HCT116 (cell line): Measurements from ENCODE around the gene COA3. TPM values are rescaled to one million over a fixed set of nuclear protein-coding genes. Genes with fewer than 3 reads are reported as not detected.

Experiments used
- ATAC-seq: fragments of 200-7000 bp; cut with Tn5 transposase; 2 replicates; pipeline ENCODE4 v1.9.1; 2020; ENCODE audit warnings: mild to moderate bottlenecking, moderate library complexity
- BruUV-seq: library from RNA; stranded (reverse); fragments of 400-500 nt; replicated peaks from 2 replicates; lab custom pipeline; 2021; lab: Mats Ljungman, UMichigan
- CTCF ChIA-PET: fragments of 300-600 bp; sonication (Branson Sonifier 250); formaldehyde crosslinking; loops from one replicate; lab custom pipeline; 2021; ENCODE audit warnings: antibody characterized with exemption; lab: Charles Lee
- POLR2A ChIA-PET: fragments of 300-600, 350-600 bp; sonication (Branson Sonifier 250); formaldehyde crosslinking; loops from one replicate; lab custom pipeline; 2021; ENCODE audit warnings: antibody characterized with exemption; lab: Charles Lee
- RAD21 ChIA-PET, 2 experiments: fragments of 300-600 bp; sonication (Branson Sonifier 250); formaldehyde crosslinking; loops; one replicate each; lab custom pipeline; 2023; ENCODE audit warnings: low total read pairs in 2 of 2; ENCODE audit not compliant: uncharacterized antibody in 2 of 2, unreplicated experiment in 2 of 2, low non-redundant PET in 1 of 2; lab: Charles Lee
- DNase-seq: peaks from one replicate; pipeline ENCODE4 v3.0.0-alpha.2; 2010; ENCODE audit warnings: low read depth, low spot score
- H2AFZ ChIP-seq: fragments of 200-600 bp; shearing (Covaris generic), sonication (generic); 2 replicates; pipeline ENCODE4 v1.6.1; 2017; ENCODE audit warnings: low read depth, mixed run types, mixed read lengths, antibody characterized with exemption, low read length; ENCODE audit not compliant: poor library complexity, severe bottlenecking
- H3K27ac ChIP-seq: 2 replicates; pipeline ENCODE4 v1.5.1; 2012; ENCODE audit warnings: low read depth, low read length
- H3K27me3 ChIP-seq: fragments of 200-600 bp; sonication (generic); 2 replicates; pipeline ENCODE4 v1.6.1; 2016; ENCODE audit warnings: mixed run types, low read length, mixed read lengths; ENCODE audit not compliant: insufficient read depth
- H3K36me3 ChIP-seq, 2 experiments: fragments of 200-500 bp in 1 of 2; fragments of 200-600 bp in 1 of 2; sonication (Bioruptor generic) in 1 of 2; sonication (generic) in 1 of 2; 2 replicates each; pipeline versions ENCODE4 v1.5.1 to v1.6.1; 2014 to 2016; ENCODE audit warnings: low read length in 2 of 2, inconsistent platforms in 1 of 2, mixed read lengths in 1 of 2, mixed run types in 1 of 2; ENCODE audit not compliant: insufficient read depth in 2 of 2, control insufficient read depth in 1 of 2
- H3K4me1 ChIP-seq, 2 experiments: fragments of 200-600 bp in 1 of 2; sonication (generic) in 1 of 2; 2 replicates each; pipeline versions ENCODE4 v1.5.1 to v1.6.1; 2012 to 2017; ENCODE audit warnings: low read length in 2 of 2, inconsistent platforms in 1 of 2, mild to moderate bottlenecking in 1 of 2, mixed read lengths in 1 of 2, mixed run types in 1 of 2, moderate library complexity in 1 of 2; ENCODE audit not compliant: insufficient read depth in 2 of 2, control insufficient read depth in 1 of 2
- H3K4me2 ChIP-seq: fragments of 200-600 bp; sonication (generic); 2 replicates; pipeline ENCODE4 v1.6.1; 2017; ENCODE audit warnings: mixed run types, low read length, mixed read lengths
- H3K4me3 ChIP-seq, 2 experiments: fragments of 200-600 bp in 1 of 2; sonication (generic) in 1 of 2; replicated peaks in 1 of 2; 2 replicates each; pipeline ENCODE4 v1.5.1; 2011 to 2016; ENCODE audit warnings: low read length in 2 of 2, control low read depth in 1 of 2, low read depth in 1 of 2, mild to moderate bottlenecking in 1 of 2, mixed read lengths in 1 of 2, mixed run types in 1 of 2
- H3K79me2 ChIP-seq: fragments of 200-600 bp; sonication (generic); 2 replicates; pipeline ENCODE4 v1.6.1; 2017; ENCODE audit warnings: mild to moderate bottlenecking, mixed run types, low read length, moderate library complexity, mixed read lengths; ENCODE audit not compliant: insufficient read depth
- H3K9ac ChIP-seq: fragments of 200-600 bp; sonication (generic); 2 replicates; pipeline ENCODE4 v1.6.1; 2016; ENCODE audit warnings: low read length, mixed read lengths
- H3K9me2 ChIP-seq: fragments of 200-600 bp; sonication (generic), shearing (Covaris generic); 2 replicates; pipeline ENCODE4 v1.6.1; 2017; ENCODE audit warnings: mixed run types, mild to moderate bottlenecking, moderate library complexity; ENCODE audit not compliant: insufficient read depth
- H3K9me3 ChIP-seq, 2 experiments: fragments of 200-500 bp in 1 of 2; fragments of 200-600 bp in 1 of 2; sonication (Bioruptor generic) in 1 of 2; sonication (generic) in 1 of 2; 2 replicates each; pipeline ENCODE4 v1.6.1; 2014 to 2017; ENCODE audit warnings: low read length in 2 of 2, mixed read lengths in 2 of 2, inconsistent platforms in 1 of 2, low read depth in 1 of 2, mild to moderate bottlenecking in 1 of 2, mixed run types in 1 of 2, moderate library complexity in 1 of 2; ENCODE audit not compliant: control insufficient read depth in 1 of 2, insufficient read depth in 1 of 2
- H4K20me1 ChIP-seq: fragments of 200-600 bp; sonication (generic), shearing (Covaris generic); 2 replicates; pipeline ENCODE4 v1.6.1; 2017; ENCODE audit warnings: mixed run types, mild to moderate bottlenecking, moderate library complexity; ENCODE audit not compliant: insufficient read depth
- CBX3 ChIP-seq: IDR thresholded peaks from 2 replicates; pipeline ENCODE4 v1.6.1; 2012; ENCODE audit warnings: low read depth
- ELF1 ChIP-seq: IDR thresholded peaks from 2 replicates; pipeline ENCODE4 v1.6.1; 2012; ENCODE audit warnings: low read depth, borderline replicate concordance
- EZH2 ChIP-seq: fragments of 200-600 bp; sonication (generic); IDR thresholded peaks from 2 replicates; pipeline ENCODE4 v1.6.1; 2017; ENCODE audit warnings: antibody characterized with exemption, mixed run types
- FOSL1 ChIP-seq: IDR thresholded peaks from 2 replicates; pipeline ENCODE4 v1.6.1; 2012; ENCODE audit warnings: low read depth
- JUND ChIP-seq: IDR thresholded peaks from 2 replicates; pipeline ENCODE4 v1.6.1; 2012
- POLR2A ChIP-seq: IDR thresholded peaks from 2 replicates; pipeline ENCODE4 v1.7.0; 2011; ENCODE audit warnings: borderline replicate concordance; ENCODE audit not compliant: insufficient read depth, insufficient read length; ENCODE audit errors: extremely low read depth
- POLR2AphosphoS5 ChIP-seq: IDR thresholded peaks from 2 replicates; pipeline ENCODE4 v1.6.1; 2011; ENCODE audit warnings: mild to moderate bottlenecking, low read depth, low read length, moderate library complexity
- SIN3A ChIP-seq: IDR thresholded peaks from 2 replicates; pipeline ENCODE4 v1.6.1; 2012; ENCODE audit warnings: low read depth
- SP1 ChIP-seq: IDR thresholded peaks from 2 replicates; pipeline ENCODE4 v1.6.1; 2012; ENCODE audit warnings: low read depth
- SRF ChIP-seq: IDR thresholded peaks from 2 replicates; pipeline ENCODE4 v1.6.1; 2012; ENCODE audit warnings: low read depth
- YY1 ChIP-seq: IDR thresholded peaks from 2 replicates; pipeline ENCODE4 v1.6.1; 2011; ENCODE audit warnings: low read length, low read depth, moderate library complexity, mild to moderate bottlenecking; ENCODE audit not compliant: insufficient replicate concordance; ENCODE audit errors: extremely low read depth
- ZNF274 ChIP-seq: fragments of 200-500 bp; sonication (Bioruptor generic); IDR thresholded peaks from 2 replicates; pipeline ENCODE4 v1.6.1; 2014; ENCODE audit warnings: mild to moderate bottlenecking, low read depth, low read length, inconsistent platforms
- intact Hi-C: fragments of 100-400 bp; cut with micrococcal nuclease; formaldehyde crosslinking; loops from 2 replicates; pipeline ENCODE4 v1.10.0; 2022
- total RNA-seq: library from RNA; stranded (reverse); gene quantifications from one replicate; pipeline ENCODE4 v1.2.1, GENCODE V29; 2021; ENCODE audit not compliant: unreplicated experiment
- TF ChIP-seq, protein P1 (sequence below): IDR thresholded peaks from 2 replicates; pipeline ENCODE4 v1.6.1; 2012
- TF ChIP-seq, protein P2 (sequence below): IDR thresholded peaks from 2 replicates; pipeline ENCODE4 v1.6.1; 2011; ENCODE audit warnings: mild to moderate bottlenecking, low read length, moderate library complexity; ENCODE audit not compliant: insufficient replicate concordance; ENCODE audit errors: extremely low read depth

COA3 gene
- total RNA-seq, 1 experiment from 2014 or later, result 37.1 TPM

GRCh38 chr17:42783062-42783790 is 15.3 kb downstream of the COA3 start:
- CTCF ChIA-PET, result no interaction called here
- POLR2A ChIA-PET, result no interaction called here
- no peak for DNase-seq
- no peak overlapping the region for H3K27ac ChIP-seq
- peak overlapping the region in 1 of 2 experiments; percentile 30; a peak in 1 of 4 replicates for H3K4me3 ChIP-seq
- no peak overlapping the region for H2AFZ ChIP-seq
- ATAC-seq, result peak; percentile 48; the same call in 1 of the 2 replicates
- TF ChIP-seq, protein P1, sequence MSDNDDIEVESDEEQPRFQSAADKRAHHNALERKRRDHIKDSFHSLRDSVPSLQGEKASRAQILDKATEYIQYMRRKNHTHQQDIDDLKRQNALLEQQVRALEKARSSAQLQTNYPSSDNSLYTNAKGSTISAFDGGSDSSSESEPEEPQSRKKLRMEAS, result no peak
- no peak for TF ChIP-seq CBX3
- no peak for TF ChIP-seq JUND
- TF ChIP-seq EZH2, result no peak
- TF ChIP-seq POLR2AphosphoS5, result no peak
- TF ChIP-seq POLR2A, result no peak
- TF ChIP-seq SRF, result no peak
- no peak for TF ChIP-seq SIN3A
- TF ChIP-seq SP1, result peak; percentile 37; the same call in 1 of the 2 replicates
- no peak for TF ChIP-seq ZNF274
- TF ChIP-seq, protein P2, sequence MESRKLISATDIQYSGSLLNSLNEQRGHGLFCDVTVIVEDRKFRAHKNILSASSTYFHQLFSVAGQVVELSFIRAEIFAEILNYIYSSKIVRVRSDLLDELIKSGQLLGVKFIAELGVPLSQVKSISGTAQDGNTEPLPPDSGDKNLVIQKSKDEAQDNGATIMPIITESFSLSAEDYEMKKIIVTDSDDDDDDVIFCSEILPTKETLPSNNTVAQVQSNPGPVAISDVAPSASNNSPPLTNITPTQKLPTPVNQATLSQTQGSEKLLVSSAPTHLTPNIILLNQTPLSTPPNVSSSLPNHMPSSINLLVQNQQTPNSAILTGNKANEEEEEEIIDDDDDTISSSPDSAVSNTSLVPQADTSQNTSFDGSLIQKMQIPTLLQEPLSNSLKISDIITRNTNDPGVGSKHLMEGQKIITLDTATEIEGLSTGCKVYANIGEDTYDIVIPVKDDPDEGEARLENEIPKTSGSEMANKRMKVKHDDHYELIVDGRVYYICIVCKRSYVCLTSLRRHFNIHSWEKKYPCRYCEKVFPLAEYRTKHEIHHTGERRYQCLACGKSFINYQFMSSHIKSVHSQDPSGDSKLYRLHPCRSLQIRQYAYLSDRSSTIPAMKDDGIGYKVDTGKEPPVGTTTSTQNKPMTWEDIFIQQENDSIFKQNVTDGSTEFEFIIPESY, result no peak
- no peak for TF ChIP-seq ELF1
- TF ChIP-seq FOSL1, result 0 out of 2 replicates have a peak, but pooled peaks have one; percentile 19
- TF ChIP-seq YY1, result no peak
- TF ChIP-seq, all 23 proteins: peak for 2
- no TSS peak for BruUV-seq
- peaks cover 3 to 20% of the 10 kb centered on the region in 2 experiments; a peak in 3 of 4 replicates for H3K4me1 ChIP-seq
- RAD21 ChIA-PET, result no interaction called here
- intact Hi-C loops, result no loop called here
- peak overlapping the region; percentile 38 for H3K9ac ChIP-seq
- no peaks in the 10 kb centered on the region for H4K20me1 ChIP-seq
- peak overlapping the region; percentile 59 for H3K4me2 ChIP-seq
- H3K27me3 ChIP-seq, result no peaks in the 10 kb centered on the region
- no peaks in the 10 kb centered on the region for H3K9me3 ChIP-seq
- H3K36me3 ChIP-seq, result peaks cover 10 to 11% of the 10 kb centered on the region in 2 experiments; a peak in 3 of 4 replicates
- no peaks in the 10 kb centered on the region for H3K79me2 ChIP-seq
- H3K9me2 ChIP-seq, result no peaks in the 10 kb centered on the region
